Trophoblast cell (in vitro differentiated cells and primary cell): ENCODE measurements around the gene MCAT.

Experiments
- DNase-seq, 2 donors: peaks; one replicate each; pipeline ENCODE4 v3.0.0-alpha.2; 2016
- H2AFZ ChIP-seq: 2 replicates; pipeline ENCODE4 v1.6.1; 2013; ENCODE audit warnings: low read length, moderate library complexity, mild to moderate bottlenecking; ENCODE audit not compliant: insufficient read depth, poor library complexity
- H2AK5ac ChIP-seq: 2 replicates; pipeline ENCODE4 v1.6.1; 2013; ENCODE audit warnings: mild to moderate bottlenecking, low read length
- H2BK120ac ChIP-seq: 2 replicates; pipeline ENCODE4 v1.6.1; 2013; ENCODE audit warnings: low read length, mild to moderate bottlenecking, moderate library complexity; ENCODE audit not compliant: insufficient read depth, poor library complexity
- H2BK12ac ChIP-seq: 2 replicates; pipeline ENCODE4 v1.6.1; 2013; ENCODE audit warnings: mild to moderate bottlenecking, low read length, moderate library complexity
- H2BK5ac ChIP-seq: 2 replicates; pipeline ENCODE4 v1.6.1; 2013; ENCODE audit warnings: low read length, low read depth, moderate library complexity, mild to moderate bottlenecking; ENCODE audit not compliant: poor library complexity
- H3K14ac ChIP-seq: 2 replicates; pipeline ENCODE4 v1.6.1; 2013; ENCODE audit warnings: mild to moderate bottlenecking, low read length
- H3K18ac ChIP-seq: 2 replicates; pipeline ENCODE4 v1.6.1; 2013; ENCODE audit warnings: mild to moderate bottlenecking, low read length
- H3K23ac ChIP-seq: 2 replicates; pipeline ENCODE4 v1.6.1; 2013; ENCODE audit warnings: low read length
- H3K27ac ChIP-seq: 2 replicates; pipeline ENCODE4 v1.5.1; 2013; ENCODE audit warnings: low read depth, mild to moderate bottlenecking, inconsistent platforms, low read length, moderate library complexity
- H3K27me3 ChIP-seq: 2 replicates; pipeline ENCODE4 v1.6.1; 2013; ENCODE audit warnings: inconsistent platforms, mild to moderate bottlenecking, low read length, moderate library complexity; ENCODE audit not compliant: insufficient read depth
- H3K36me3 ChIP-seq, 2 experiments: 1 replicate in 1 of 2; 2 replicates in 1 of 2; pipeline ENCODE4 v1.6.1; 2013; ENCODE audit warnings: low read length in 2 of 2, mild to moderate bottlenecking in 2 of 2, moderate library complexity in 1 of 2; ENCODE audit not compliant: insufficient read depth in 2 of 2, control insufficient read depth in 1 of 2
- H3K4ac ChIP-seq: 2 replicates; pipeline ENCODE4 v1.6.1; 2013; ENCODE audit warnings: low read depth, mild to moderate bottlenecking, low read length, moderate library complexity
- H3K4me1 ChIP-seq, 2 experiments: 1 replicate in 1 of 2; 2 replicates in 1 of 2; pipeline ENCODE4 v1.6.1; 2013; ENCODE audit warnings: low read length in 2 of 2, mild to moderate bottlenecking in 2 of 2, moderate library complexity in 1 of 2; ENCODE audit not compliant: insufficient read depth in 2 of 2, control insufficient read depth in 1 of 2
- H3K4me2 ChIP-seq: 2 replicates; pipeline ENCODE4 v1.6.1; 2013; ENCODE audit warnings: inconsistent platforms, mild to moderate bottlenecking, low read length, moderate library complexity
- H3K4me3 ChIP-seq: 2 replicates; pipeline ENCODE4 v1.5.1; 2013; ENCODE audit warnings: mild to moderate bottlenecking, low read depth, low read length, inconsistent platforms
- H3K79me1 ChIP-seq: one replicate; pipeline ENCODE4 v1.6.1; 2013; ENCODE audit warnings: low read length
- H3K79me2 ChIP-seq: 2 replicates; pipeline ENCODE4 v1.6.1; 2013; ENCODE audit warnings: low read length, mild to moderate bottlenecking; ENCODE audit not compliant: control insufficient read depth, insufficient read depth, poor library complexity
- H3K9ac ChIP-seq: 2 replicates; pipeline ENCODE4 v1.6.1; 2013; ENCODE audit warnings: mild to moderate bottlenecking, low read length
- H3K9me3 ChIP-seq: 2 replicates; pipeline ENCODE4 v1.6.1; 2013; ENCODE audit warnings: low read depth, mild to moderate bottlenecking, control low read depth, inconsistent platforms, low read length; ENCODE audit not compliant: insufficient read depth
- H4K12ac ChIP-seq: 2 replicates; pipeline ENCODE4 v1.6.1; 2013; ENCODE audit warnings: low read depth, mild to moderate bottlenecking, low read length, moderate library complexity
- H4K8ac ChIP-seq: 2 replicates; pipeline ENCODE4 v1.6.1; 2013; ENCODE audit warnings: low read depth, mild to moderate bottlenecking, low read length, moderate library complexity
- H4K91ac ChIP-seq: one replicate; pipeline ENCODE4 v1.6.1; 2013; ENCODE audit warnings: low read depth, mild to moderate bottlenecking, low read length, moderate library complexity
- WGBS: extraction: QIAGEN DNeasy Blood & Tissue Kit; methylation state at CpG from one replicate; pipeline ENCODE4 v1.1.7; 2013; ENCODE audit warnings: missing lambda C conversion rate; ENCODE audit not compliant: insufficient read length, insufficient coverage; ENCODE audit errors: extremely low coverage; 5-methylcytosine and 5-hydroxymethylcytosine counted together

MCAT gene

DNA sequence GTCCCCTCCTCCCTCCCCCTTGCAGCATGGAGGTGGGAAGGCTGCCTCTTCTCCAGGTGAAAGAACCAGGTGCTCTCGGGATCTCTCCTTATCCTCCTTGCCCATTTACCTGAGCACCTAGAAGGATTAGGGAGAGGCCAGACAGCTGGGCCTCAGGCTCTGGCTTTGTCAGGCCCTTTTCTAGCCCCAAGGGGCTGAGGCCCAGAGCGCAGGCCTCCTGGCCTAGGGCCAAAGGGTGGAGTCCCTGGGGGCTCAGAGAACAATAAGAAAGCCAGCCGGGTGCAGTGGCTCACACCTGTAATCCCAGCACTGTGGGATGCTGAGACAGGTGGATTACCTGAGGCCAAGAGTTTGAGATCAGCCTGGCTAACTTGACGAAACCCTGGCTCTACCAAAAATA lies 48.6 kb downstream of the MCAT start:
- Histone ChIP-seq H3K18ac (peak overlapping the region; percentile 2), H3K79me1 (peaks cover 15% of the 10 kb centered on the region)
- WGBS = no CpG with 5 or more reads among the region's 4 CpGs

DNA sequence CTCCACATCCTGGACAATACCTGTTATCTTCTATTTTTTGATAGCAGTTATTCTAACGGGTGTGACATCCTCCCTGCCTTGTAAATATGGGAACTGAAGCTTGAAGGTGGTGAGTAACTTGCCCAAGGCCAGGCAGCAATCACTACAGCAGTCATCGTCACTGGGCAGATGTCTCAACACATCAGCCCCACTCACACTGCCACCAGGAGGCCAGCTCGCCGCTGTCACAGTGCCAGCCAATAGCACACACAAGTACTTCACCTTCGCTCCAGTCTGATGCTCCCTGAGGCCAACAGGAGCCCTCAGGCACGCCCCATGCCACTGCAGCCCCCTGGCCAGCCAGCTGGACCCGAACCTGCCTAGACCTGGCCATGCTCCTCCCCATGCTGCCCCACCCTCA lies 49.1 kb downstream of the MCAT start:
- peak overlapping the region; percentile 63 for H4K91ac ChIP-seq
- H2BK5ac ChIP-seq = no peak overlapping the region
- H2AK5ac ChIP-seq = peak overlapping the region; percentile 51
- peaks cover 0 to 5% of the 10 kb centered on the region in 2 experiments for H3K36me3 ChIP-seq
- H3K9me3 ChIP-seq = peaks cover 20% of the 10 kb centered on the region
- peak overlapping the region; percentile 46 for H3K14ac ChIP-seq
- H3K4me2 ChIP-seq = no peak overlapping the region
- peaks cover 6% of the 10 kb centered on the region for H3K79me2 ChIP-seq
- peak overlapping the region; percentile 85 for H2BK12ac ChIP-seq
- no peak overlapping the region for H4K12ac ChIP-seq
- H3K23ac ChIP-seq = no peak overlapping the region
- no peak overlapping the region for H3K4ac ChIP-seq
- H3K4me1 ChIP-seq = peaks cover 12 to 14% of the 10 kb centered on the region in 2 experiments
- H3K9ac ChIP-seq = no peak overlapping the region
- H3K18ac ChIP-seq = peak overlapping the region; percentile 2
- H2BK120ac ChIP-seq = peak overlapping the region; percentile 36
- H3K79me1 ChIP-seq = peaks cover 17% of the 10 kb centered on the region
- DNase-seq = peak; percentile 90 to 94
- WGBS = no CpG with 5 or more reads among the region's 7 CpGs
- H3K4me3 ChIP-seq = no peak overlapping the region
- peak overlapping the region; percentile 17 for H4K8ac ChIP-seq
- no peak overlapping the region for H3K27ac ChIP-seq
- H2AFZ ChIP-seq = peak overlapping the region; percentile 3
- no peaks in the 10 kb centered on the region for H3K27me3 ChIP-seq

More for the DNA sequence above, 48.6 kb downstream of the MCAT start:
- H3K4me2 ChIP-seq = no peak overlapping the region
- peaks cover 0 to 5% of the 10 kb centered on the region in 2 experiments for H3K36me3 ChIP-seq
- H3K4ac ChIP-seq = no peak overlapping the region
- H3K9ac ChIP-seq = no peak overlapping the region
- peaks cover 6% of the 10 kb centered on the region for H3K79me2 ChIP-seq
- no peak overlapping the region for H2AFZ ChIP-seq
- no peak overlapping the region for H3K4me3 ChIP-seq
- H4K91ac ChIP-seq = peak overlapping the region; percentile 63
- peaks cover 20% of the 10 kb centered on the region for H3K9me3 ChIP-seq
- H3K27me3 ChIP-seq = no peaks in the 10 kb centered on the region
- H2BK12ac ChIP-seq = peak overlapping the region; percentile 85
- H3K23ac ChIP-seq = no peak overlapping the region
- peak overlapping the region; percentile 51 for H2AK5ac ChIP-seq
- peak overlapping the region; percentile 36 for H2BK120ac ChIP-seq
- no peak overlapping the region for H4K8ac ChIP-seq
- H3K4me1 ChIP-seq = peaks cover 13 to 14% of the 10 kb centered on the region in 2 experiments
- no peak overlapping the region for H4K12ac ChIP-seq
- H3K27ac ChIP-seq = no peak overlapping the region
- H3K14ac ChIP-seq = peak overlapping the region; percentile 46
- DNase-seq = peak in 1 of 2 donors; percentile 43
- H2BK5ac ChIP-seq = no peak overlapping the region

DNA sequence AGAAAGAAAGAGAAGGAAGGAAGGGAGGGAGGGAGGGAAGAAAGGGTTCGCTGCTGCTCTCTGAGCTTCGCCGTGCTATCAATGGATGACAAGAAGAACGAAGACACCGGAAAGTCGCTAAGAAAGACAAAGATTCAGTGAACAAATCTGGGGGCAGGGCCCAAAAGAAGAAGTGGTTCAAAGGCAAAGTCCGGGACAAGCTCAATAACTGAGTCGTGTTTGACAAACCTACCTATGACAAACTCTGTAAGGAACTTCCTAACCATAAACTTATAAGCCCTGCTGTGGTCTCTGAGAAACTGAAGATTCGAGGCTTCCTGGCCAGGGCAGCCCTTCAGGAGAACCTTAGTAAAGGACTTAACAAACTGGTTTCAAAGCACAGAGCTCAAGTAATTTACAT lies 51.1 kb downstream of the MCAT start:
- H2BK5ac ChIP-seq = no peak overlapping the region
- H3K4me2 ChIP-seq = no peak overlapping the region
- H3K4ac ChIP-seq = no peak overlapping the region
- H2BK12ac ChIP-seq = no peak overlapping the region
- no peak overlapping the region for H3K27ac ChIP-seq
- H3K27me3 ChIP-seq = no peaks in the 10 kb centered on the region
- no peak overlapping the region for H2BK120ac ChIP-seq
- no peak overlapping the region for H3K14ac ChIP-seq
- H3K18ac ChIP-seq = no peak overlapping the region
- no peak overlapping the region for H3K9ac ChIP-seq
- H3K23ac ChIP-seq = no peak overlapping the region
- H3K79me1 ChIP-seq = peaks cover 14% of the 10 kb centered on the region
- H3K79me2 ChIP-seq = peaks cover 3% of the 10 kb centered on the region
- H3K4me3 ChIP-seq = no peak overlapping the region
- H4K8ac ChIP-seq = no peak overlapping the region
- H3K9me3 ChIP-seq = peaks cover 13% of the 10 kb centered on the region
- no CpG with 5 or more reads among the region's 9 CpGs for WGBS
- no peak overlapping the region for H4K12ac ChIP-seq
- peak overlapping the region; percentile 2 for H4K91ac ChIP-seq
- peaks cover 6 to 10% of the 10 kb centered on the region in 2 experiments for H3K4me1 ChIP-seq
- H2AK5ac ChIP-seq = no peak overlapping the region
- DNase-seq = no peak
- no peak overlapping the region for H2AFZ ChIP-seq
- peaks cover 0 to 5% of the 10 kb centered on the region in 2 experiments for H3K36me3 ChIP-seq

DNA sequence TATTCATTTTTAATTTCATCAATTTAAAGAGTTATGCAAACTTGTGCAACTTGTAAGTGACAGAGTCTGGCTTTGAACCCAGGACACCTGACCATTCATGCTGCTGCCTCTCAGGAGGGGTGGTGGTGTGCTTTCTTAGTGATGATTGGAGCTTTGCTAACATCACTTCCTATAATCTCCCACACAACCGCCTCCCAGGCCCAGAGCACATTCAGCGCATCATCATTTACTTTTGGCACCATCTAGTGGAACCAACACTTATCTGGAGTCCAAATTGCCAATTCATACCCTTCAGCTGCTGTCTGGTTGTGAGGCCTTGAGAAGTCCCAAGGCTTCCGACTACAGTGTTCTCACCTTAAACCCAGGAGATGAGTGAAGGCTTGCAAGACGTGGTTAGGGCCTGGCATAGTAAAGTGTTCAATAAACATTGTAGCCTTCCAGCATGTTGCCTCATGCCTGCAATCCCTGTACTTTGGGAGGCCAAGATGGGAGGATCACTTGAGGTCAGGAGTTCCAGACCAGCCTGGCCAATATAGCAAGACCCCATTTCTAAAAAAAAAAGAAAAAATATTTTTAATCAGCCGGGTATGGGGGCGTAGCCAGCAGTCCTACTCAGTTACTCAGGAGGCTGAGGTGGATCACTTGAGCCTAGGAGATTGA lies 52.9 kb downstream of the MCAT start:
- peaks cover 3% of the 10 kb centered on the region for H3K79me2 ChIP-seq
- H3K27ac ChIP-seq = no peak overlapping the region
- H4K12ac ChIP-seq = no peak overlapping the region
- peaks cover 6 to 10% of the 10 kb centered on the region in 2 experiments for H3K4me1 ChIP-seq
- no peak overlapping the region for H2BK5ac ChIP-seq
- H3K79me1 ChIP-seq = peaks cover 14% of the 10 kb centered on the region
- H3K23ac ChIP-seq = no peak overlapping the region
- WGBS = no CpG with 5 or more reads among the region's 6 CpGs
- no peak overlapping the region for H3K4me3 ChIP-seq
- no peak overlapping the region for H2AFZ ChIP-seq
- no peak overlapping the region for H2BK120ac ChIP-seq
- no peak overlapping the region for H4K91ac ChIP-seq
- no peak overlapping the region for H3K4ac ChIP-seq
- no peak overlapping the region for H2BK12ac ChIP-seq
- no peak overlapping the region for H3K9ac ChIP-seq
- H3K9me3 ChIP-seq = peaks cover 1% of the 10 kb centered on the region
- H3K4me2 ChIP-seq = no peak overlapping the region
- H4K8ac ChIP-seq = no peak overlapping the region
- peaks cover 0 to 3% of the 10 kb centered on the region in 2 experiments for H3K36me3 ChIP-seq
- no peak overlapping the region for H3K18ac ChIP-seq
- DNase-seq = peak; percentile 55 to 78
- no peaks in the 10 kb centered on the region for H3K27me3 ChIP-seq
- no peak overlapping the region for H2AK5ac ChIP-seq
- H3K14ac ChIP-seq = no peak overlapping the region
